Cardiac fibroblast (primary cell): ENCODE data around the gene STK10.
A peak's percentile ranks its signal among the peaks of the same experiment; 100 is the strongest.

ENCODE experiments used
- DNase-seq, 2 donors: peaks; one replicate each; pipeline versions ENCODE4 v3.0.0 to v3.0.0-alpha.2; 2010; ENCODE audit warnings: low read depth in 2 of 2
- H3K4me3 ChIP-seq, 2 donors: replicated peaks in 1 of 2; 1 replicate in 1 of 2; 2 replicates in 1 of 2; pipeline ENCODE4 v1.5.1; 2011; ENCODE audit warnings: low read depth in 2 of 2, low read length in 2 of 2, mild to moderate bottlenecking in 2 of 2, moderate library complexity in 1 of 2
- TF ChIP-seq, protein P1 (sequence below): IDR thresholded peaks from one replicate; pipeline ENCODE4 v1.5.1; 2011; ENCODE audit warnings: low read depth, mild to moderate bottlenecking, low read length, inconsistent platforms

The STK10 gene

GRCh38 chr5:172003746-172004145 is 184.3 kb downstream of the STK10 start:
- TF ChIP-seq, protein P1, sequence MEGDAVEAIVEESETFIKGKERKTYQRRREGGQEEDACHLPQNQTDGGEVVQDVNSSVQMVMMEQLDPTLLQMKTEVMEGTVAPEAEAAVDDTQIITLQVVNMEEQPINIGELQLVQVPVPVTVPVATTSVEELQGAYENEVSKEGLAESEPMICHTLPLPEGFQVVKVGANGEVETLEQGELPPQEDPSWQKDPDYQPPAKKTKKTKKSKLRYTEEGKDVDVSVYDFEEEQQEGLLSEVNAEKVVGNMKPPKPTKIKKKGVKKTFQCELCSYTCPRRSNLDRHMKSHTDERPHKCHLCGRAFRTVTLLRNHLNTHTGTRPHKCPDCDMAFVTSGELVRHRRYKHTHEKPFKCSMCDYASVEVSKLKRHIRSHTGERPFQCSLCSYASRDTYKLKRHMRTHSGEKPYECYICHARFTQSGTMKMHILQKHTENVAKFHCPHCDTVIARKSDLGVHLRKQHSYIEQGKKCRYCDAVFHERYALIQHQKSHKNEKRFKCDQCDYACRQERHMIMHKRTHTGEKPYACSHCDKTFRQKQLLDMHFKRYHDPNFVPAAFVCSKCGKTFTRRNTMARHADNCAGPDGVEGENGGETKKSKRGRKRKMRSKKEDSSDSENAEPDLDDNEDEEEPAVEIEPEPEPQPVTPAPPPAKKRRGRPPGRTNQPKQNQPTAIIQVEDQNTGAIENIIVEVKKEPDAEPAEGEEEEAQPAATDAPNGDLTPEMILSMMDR: no peak
- DNase-seq: peak in 1 of 2 donors; percentile 45
- H3K4me3 ChIP-seq: no peak overlapping the region

DNA sequence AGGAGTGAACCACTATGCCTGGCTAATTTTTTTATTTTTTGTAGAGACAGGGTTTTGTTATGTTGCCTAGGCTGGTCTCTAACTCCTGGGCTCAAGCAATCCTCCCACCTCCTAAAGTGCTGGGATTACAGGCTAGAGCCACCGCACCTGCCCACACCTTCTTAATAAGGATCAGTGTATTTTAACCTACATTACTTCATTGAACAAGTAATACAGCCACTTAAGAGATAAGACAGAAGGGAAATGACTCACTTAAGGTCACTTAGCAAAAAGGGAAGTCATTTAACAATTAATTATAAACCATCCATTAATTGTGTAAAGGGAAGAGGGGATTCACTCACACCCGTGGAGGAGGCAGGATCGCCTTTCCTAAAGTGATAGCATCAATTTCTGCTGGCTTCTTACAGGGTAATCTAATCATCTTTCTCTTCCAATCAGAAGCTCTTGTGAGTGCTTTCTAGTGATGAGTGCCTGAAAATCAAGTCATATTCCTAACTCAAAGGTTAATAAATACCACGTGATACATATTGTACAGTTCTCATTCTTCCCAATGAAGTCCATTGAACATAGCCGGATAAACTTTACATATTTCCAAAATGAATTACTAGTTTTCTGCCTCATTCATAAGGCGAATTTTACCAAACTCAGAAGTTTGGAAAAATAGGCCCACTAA is 185.0 kb downstream of the STK10 start:
- TF ChIP-seq, protein P1: no peak
- DNase-seq: no peak
- no peak overlapping the region for H3K4me3 ChIP-seq

DNA sequence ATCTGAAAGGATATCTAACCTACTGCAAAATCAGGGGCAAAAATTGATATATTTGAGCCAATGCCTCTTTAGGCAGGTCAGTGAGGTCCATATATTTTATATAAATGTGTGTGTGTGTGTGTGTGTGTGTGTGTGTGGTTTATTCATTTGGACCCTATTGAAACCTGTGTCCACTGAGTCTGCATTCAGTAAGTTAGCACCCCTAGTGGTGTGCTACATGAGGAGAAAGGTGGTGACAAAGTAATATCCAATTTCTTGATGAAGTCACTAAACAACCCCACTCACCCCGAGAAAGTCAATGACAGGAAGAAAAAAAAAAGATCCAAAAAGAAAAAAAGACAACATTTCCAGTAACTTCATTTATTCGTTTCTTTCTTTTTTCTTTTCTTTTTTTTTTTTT is 185.7 kb downstream of the STK10 start:
- peak; percentile 31 to 36 for DNase-seq
- TF ChIP-seq, protein P1: peak; percentile 48
- H3K4me3 ChIP-seq: no peak overlapping the region

- no peak overlapping the region for H3K4me3 ChIP-seq
- TF ChIP-seq, protein P1: no peak
- DNase-seq: no peak
Measured at GRCh38 chr5:171999877-172000276, 188.1 kb downstream of the STK10 start.

DNA sequence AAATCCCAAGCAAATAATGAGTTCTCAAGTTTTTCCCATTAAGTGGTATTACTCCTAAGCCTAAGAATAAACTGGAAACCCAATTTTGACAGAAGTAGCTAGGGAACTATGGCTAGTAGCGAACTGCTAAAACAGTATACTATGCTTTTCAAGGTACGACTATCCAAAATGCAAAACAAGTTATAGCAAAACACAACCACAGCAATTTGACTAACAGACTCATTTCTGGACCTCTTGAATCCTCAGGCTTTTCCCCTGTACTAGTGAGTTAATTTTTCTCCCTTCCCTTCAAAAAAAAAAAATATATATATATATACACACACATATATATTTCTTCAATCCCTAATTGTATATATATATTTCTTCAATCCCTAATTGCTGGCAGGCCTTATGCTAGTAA is 188.9 kb downstream of the STK10 start:
- H3K4me3 ChIP-seq: no peak overlapping the region
- TF ChIP-seq, protein P1: no peak
- DNase-seq: no peak

- TF ChIP-seq, protein P1: no peak
- no peak overlapping the region for H3K4me3 ChIP-seq
- no peak for DNase-seq
Measured at GRCh38 chr5:171997011-171997410, 191.0 kb downstream of the STK10 start.

DNA sequence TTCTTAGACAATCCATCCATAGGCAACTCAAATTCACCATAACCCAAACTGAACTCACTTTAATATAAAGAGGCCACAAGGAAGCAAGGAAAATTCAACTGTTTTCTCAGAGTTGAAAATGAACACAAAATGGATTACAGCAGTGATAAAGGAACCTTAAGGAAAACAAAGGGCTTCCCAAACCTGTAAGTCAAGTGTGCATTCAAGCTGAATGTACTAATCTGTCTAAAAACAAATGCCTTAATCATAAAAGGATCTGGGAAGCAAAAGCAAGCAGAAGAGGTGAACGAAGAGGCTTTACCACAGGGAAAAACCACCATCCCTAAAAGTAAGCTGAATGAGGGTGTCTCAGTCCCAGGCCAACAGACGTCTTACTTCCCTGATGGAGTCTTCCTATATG is 195.2 kb downstream of the STK10 start:
- H3K4me3 ChIP-seq: no peak overlapping the region
- TF ChIP-seq, protein P1: no peak
- DNase-seq: no peak
